HG03565 (cell line): ENCODE results near the gene LRRC75A.
"Not testable (repeated sequence)": the region's sequence is repeated elsewhere in the genome, so short reads cannot be mapped to it uniquely, and the experiment has no call there.

ENCODE experiments used
- ATAC-seq: cut with Tn5 transposase; IDR thresholded peaks from one replicate; pipeline ENCODE4 v1.9.1; 2021; ENCODE audit warnings: mild to moderate bottlenecking, moderate library complexity; ENCODE audit not compliant: unreplicated experiment

LRRC75A gene

GRCh38 chr17:16415031-16415924 lies 76.7 kb downstream of the LRRC75A start, which contains the start of gene TRPV2:
Gene TRPV2 (plus strand): TSS chr17:16415571. CDS start chr17:16417669, 2,098 bp downstream.
- no peak for ATAC-seq

GRCh38 chr17:16407911-16408588 lies 83.9 kb downstream of the LRRC75A start:
- ATAC-seq, result peak; percentile 81

- no peak for ATAC-seq
These were observed 85.0 kb downstream of the LRRC75A start for GRCh38 chr17:16406742-16407674.

GRCh38 chr17:16403847-16404246 lies 88.1 kb downstream of the LRRC75A start:
- not testable (repeated sequence) for ATAC-seq

- ATAC-seq, result no peak
These were observed 93.4 kb downstream of the LRRC75A start for GRCh38 chr17:16398270-16399267.

- ATAC-seq, result not testable (repeated sequence)
These were observed 95.3 kb downstream of the LRRC75A start for GRCh38 chr17:16396693-16397092.

GRCh38 chr17:16395887-16396286 lies 96.1 kb downstream of the LRRC75A start:
- not testable (repeated sequence) for ATAC-seq

GRCh38 chr17:16392491-16392890 lies 99.5 kb downstream of the LRRC75A start:
- ATAC-seq, result not testable (repeated sequence)
